Mucosa of gallbladder (tissue), 1 donor: ENCODE measurements around the gene TTLL5. TPM values are rescaled to one million over a fixed set of nuclear protein-coding genes. Genes with fewer than 3 reads are reported as not detected.

Experiments used
- DNase-seq: peaks from one replicate; pipeline ENCODE4 v3.0.0-alpha.2; 2020; ENCODE audit warnings: low spot score
- total RNA-seq: library from RNA; stranded (reverse); gene quantifications from one replicate; pipeline ENCODE4 v1.2.1, GENCODE V29; 2021
- donor health status: DM: no; HTN: no; CAD: no.

TTLL5 gene
- total RNA-seq, 1 donor from 2014 or later: 30.1 TPM

- no peak for DNase-seq
Measured at GRCh38 chr14:75986439-75986765, 325.4 kb downstream of the TTLL5 start.

GRCh38 chr14:75987201-75987970 lies 326.3 kb downstream of the TTLL5 start:
- DNase-seq: no peak

- peak; percentile 44 for DNase-seq
Measured at GRCh38 chr14:75989134-75989533, 328.1 kb downstream of the TTLL5 start.

GRCh38 chr14:75990297-75990696 lies 329.3 kb downstream of the TTLL5 start:
- no peak for DNase-seq

- no peak for DNase-seq
Measured at GRCh38 chr14:75991753-75992152, 330.7 kb downstream of the TTLL5 start.

GRCh38 chr14:75993567-75994041 lies 332.6 kb downstream of the TTLL5 start:
- no peak for DNase-seq

GRCh38 chr14:75995372-75996041 lies 334.5 kb downstream of the TTLL5 start:
- DNase-seq: peak; percentile 53

GRCh38 chr14:75996488-75996887 lies 335.4 kb downstream of the TTLL5 start:
- no peak for DNase-seq

GRCh38 chr14:75999511-76000190 lies 338.6 kb downstream of the TTLL5 start:
- DNase-seq: no peak

- DNase-seq: no peak
Measured at GRCh38 chr14:76002383-76002782, 341.3 kb downstream of the TTLL5 start.

Other genes with a start within 250 kb of the TTLL5 start
- gene JDP2, start 233.2 kb upstream of the TTLL5 start, total RNA-seq: 43.0 TPM
- gene BATF, start 138.8 kb upstream of the TTLL5 start, total RNA-seq: 5.7 TPM
- 8.7 TPM for gene FLVCR2, start 82.6 kb upstream of the TTLL5 start, total RNA-seq
- gene ERG28, start 370 bp upstream of the TTLL5 start, total RNA-seq: 37.2 TPM